GM06990 (cell line): ENCODE data around the gene KAT6B.

Source experiments
- DNase-seq: peaks from one replicate; pipeline ENCODE4 v3.0.0-alpha.2; 2011; ENCODE audit not compliant: insufficient read length; ENCODE audit errors: extremely low read depth
- H3K27me3 ChIP-seq: replicated peaks from 2 replicates; pipeline ENCODE4 v1.6.0; 2011; ENCODE audit warnings: low read length; ENCODE audit not compliant: control insufficient read depth, insufficient read depth
- H3K36me3 ChIP-seq: 2 replicates; pipeline ENCODE4 v1.5.1; 2011; ENCODE audit warnings: low read length; ENCODE audit not compliant: control insufficient read depth, insufficient read depth
- H3K4me3 ChIP-seq: replicated peaks from 2 replicates; pipeline ENCODE4 v1.5.1; 2011; ENCODE audit warnings: low read depth, mild to moderate bottlenecking, control low read depth, low read length
- CTCF ChIP-seq: IDR thresholded peaks from 2 replicates; pipeline ENCODE4 v1.5.1; 2011; ENCODE audit warnings: low read length, control low read depth, mild to moderate bottlenecking, inconsistent platforms; ENCODE audit not compliant: insufficient read depth, poor library complexity, severe bottlenecking

Gene KAT6B

GRCh38 chr10:74924251-74924963 lies 98.0 kb downstream of the KAT6B start:
- no peak for DNase-seq
- Histone ChIP-seq H3K27me3 (no peaks in the 10 kb centered on the region), H3K4me3 (no peak overlapping the region), H3K36me3 (no peaks in the 10 kb centered on the region)
- no peak for TF ChIP-seq CTCF

- Histone ChIP-seq H3K4me3 (no peak overlapping the region), H3K36me3 (no peaks in the 10 kb centered on the region), H3K27me3 (no peaks in the 10 kb centered on the region)
- DNase-seq = no peak
- TF ChIP-seq CTCF = no peak
Measured at GRCh38 chr10:74925291-74925690, 98.9 kb downstream of the KAT6B start.

GRCh38 chr10:74925708-74926107 lies 99.3 kb downstream of the KAT6B start:
- DNase-seq = no peak
- H3K36me3 ChIP-seq = no peaks in the 10 kb centered on the region
- H3K27me3 ChIP-seq = no peaks in the 10 kb centered on the region
- no peak for TF ChIP-seq CTCF
- no peak overlapping the region for H3K4me3 ChIP-seq

GRCh38 chr10:74926791-74927585 lies 100.6 kb downstream of the KAT6B start:
- DNase-seq = no peak
- H3K27me3 ChIP-seq = no peaks in the 10 kb centered on the region
- H3K4me3 ChIP-seq = no peak overlapping the region
- H3K36me3 ChIP-seq = no peaks in the 10 kb centered on the region
- no peak for TF ChIP-seq CTCF

- Histone ChIP-seq H3K27me3 (no peaks in the 10 kb centered on the region), H3K4me3 (no peak overlapping the region), H3K36me3 (no peaks in the 10 kb centered on the region)
- no peak for TF ChIP-seq CTCF
- DNase-seq = no peak
Measured at GRCh38 chr10:74927701-74928100, 101.3 kb downstream of the KAT6B start.
